ENCODE measurements around the gene RPS6KA4.

DNA sequence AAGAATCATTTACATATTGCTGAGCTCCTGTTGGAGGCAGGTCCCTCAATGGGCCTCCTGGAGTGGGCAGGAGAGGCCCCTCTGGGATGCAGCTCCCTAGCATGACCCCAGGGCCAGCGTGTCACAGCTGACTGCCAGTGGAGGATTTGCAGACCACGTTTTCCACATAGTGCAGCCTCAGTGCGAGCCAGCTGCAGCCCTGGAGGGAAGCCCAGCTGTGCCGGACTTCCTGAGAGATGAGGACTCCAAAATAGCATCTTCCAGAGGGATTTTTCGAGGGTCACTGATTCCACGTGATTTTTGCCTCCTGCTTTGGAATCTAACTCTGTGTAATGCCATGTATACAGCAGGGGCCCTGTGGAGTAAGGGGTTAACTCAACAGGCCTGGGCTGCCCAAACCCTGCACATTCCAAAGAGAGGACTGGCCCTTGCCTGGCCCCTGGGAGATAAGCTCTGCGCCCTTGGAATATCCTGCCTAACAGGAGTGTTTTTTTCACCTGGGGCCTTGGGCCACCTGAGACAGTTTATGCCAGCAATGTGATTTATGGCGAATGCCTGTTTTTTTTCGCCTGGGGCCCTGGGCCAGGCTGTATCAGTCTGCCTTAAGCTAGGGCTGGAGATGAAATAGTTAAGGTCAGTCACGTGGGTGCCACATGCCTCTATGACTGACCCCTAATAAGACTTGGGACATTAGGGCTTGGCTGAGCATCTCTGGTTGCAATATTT, 47.4 kb downstream of the RPS6KA4 start:
- TF ChIP-seq, protein P1, sequence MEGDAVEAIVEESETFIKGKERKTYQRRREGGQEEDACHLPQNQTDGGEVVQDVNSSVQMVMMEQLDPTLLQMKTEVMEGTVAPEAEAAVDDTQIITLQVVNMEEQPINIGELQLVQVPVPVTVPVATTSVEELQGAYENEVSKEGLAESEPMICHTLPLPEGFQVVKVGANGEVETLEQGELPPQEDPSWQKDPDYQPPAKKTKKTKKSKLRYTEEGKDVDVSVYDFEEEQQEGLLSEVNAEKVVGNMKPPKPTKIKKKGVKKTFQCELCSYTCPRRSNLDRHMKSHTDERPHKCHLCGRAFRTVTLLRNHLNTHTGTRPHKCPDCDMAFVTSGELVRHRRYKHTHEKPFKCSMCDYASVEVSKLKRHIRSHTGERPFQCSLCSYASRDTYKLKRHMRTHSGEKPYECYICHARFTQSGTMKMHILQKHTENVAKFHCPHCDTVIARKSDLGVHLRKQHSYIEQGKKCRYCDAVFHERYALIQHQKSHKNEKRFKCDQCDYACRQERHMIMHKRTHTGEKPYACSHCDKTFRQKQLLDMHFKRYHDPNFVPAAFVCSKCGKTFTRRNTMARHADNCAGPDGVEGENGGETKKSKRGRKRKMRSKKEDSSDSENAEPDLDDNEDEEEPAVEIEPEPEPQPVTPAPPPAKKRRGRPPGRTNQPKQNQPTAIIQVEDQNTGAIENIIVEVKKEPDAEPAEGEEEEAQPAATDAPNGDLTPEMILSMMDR (IDR thresholded peaks at IDR 0.05): no peak
- TF ChIP-seq EZH2 (IDR thresholded peaks at IDR 0.05): no peak
- no peak for TF ChIP-seq EZH2phosphoT487 (IDR thresholded peaks at IDR 0.05)
